Chondrocyte (in vitro differentiated cells): ENCODE results near the gene SFXN1. TPM values are rescaled to one million over a fixed set of nuclear protein-coding genes. Genes with fewer than 3 reads are reported as not detected.
"Not testable (repeated sequence)": the region's sequence is repeated elsewhere in the genome, so short reads cannot be mapped to it uniquely, and the experiment has no call there.

Experiments
- DNase-seq: peaks from one replicate; pipeline ENCODE4 v3.0.0; 2021; ENCODE audit warnings: mixed read lengths, low spot score
- H3K27ac Mint-ChIP-seq: one replicate; pipeline ENCODE4 v1.8.0; 2021; ENCODE audit warnings: mild to moderate bottlenecking, moderate library complexity, mixed read lengths; ENCODE audit not compliant: unreplicated experiment
- H3K27me3 Mint-ChIP-seq: 2 replicates; pipeline ENCODE4 v1.8.0; 2021; ENCODE audit warnings: low read depth, mixed read lengths
- H3K36me3 Mint-ChIP-seq: 2 replicates; pipeline ENCODE4 v1.8.0; 2021; ENCODE audit warnings: low read depth, mixed read lengths
- H3K4me1 Mint-ChIP-seq: 2 replicates; pipeline ENCODE4 v1.8.0; 2021; ENCODE audit warnings: low read depth, mild to moderate bottlenecking, mixed read lengths
- H3K4me3 Mint-ChIP-seq: one replicate; pipeline ENCODE4 v1.8.0; 2021; ENCODE audit warnings: mild to moderate bottlenecking, moderate library complexity, mixed read lengths; ENCODE audit not compliant: unreplicated experiment
- H3K9me3 Mint-ChIP-seq: 2 replicates; pipeline ENCODE4 v1.8.0; 2021; ENCODE audit warnings: low read depth, mixed read lengths
- CTCF ChIP-seq: fragments of 200-600 bp; sonication (generic); IDR thresholded peaks from 2 replicates; pipeline ENCODE4 v1.5.0; 2021; ENCODE audit warnings: antibody characterized with exemption, mild to moderate bottlenecking, moderate library complexity
- total RNA-seq: library from RNA; stranded (reverse); gene quantifications from 3 replicates; pipeline ENCODE4 v1.2.1, GENCODE V29; 2021

The SFXN1 gene
- total RNA-seq, 1 donor from 2014 or later = 58.9 TPM

- Mint-ChIP-seq H3K4me1 (peaks cover 11% of the 10 kb centered on the region), H3K4me3 (no peak overlapping the region), H3K36me3 (peaks cover 28% of the 10 kb centered on the region), H3K27me3 (no peaks in the 10 kb centered on the region), H3K27ac (no peak overlapping the region), H3K9me3 (no peaks in the 10 kb centered on the region)
- no peak for DNase-seq
- no peak for TF ChIP-seq CTCF
Observed at GRCh38 chr5:175493260-175493659, 14.9 kb downstream of the SFXN1 start.

GRCh38 chr5:175493726-175494125 lies 15.4 kb downstream of the SFXN1 start:
- H3K27me3 Mint-ChIP-seq = no peaks in the 10 kb centered on the region
- H3K4me3 Mint-ChIP-seq = no peak overlapping the region
- TF ChIP-seq CTCF = no peak
- DNase-seq = no peak
- H3K36me3 Mint-ChIP-seq = peaks cover 27% of the 10 kb centered on the region
- no peaks in the 10 kb centered on the region for H3K9me3 Mint-ChIP-seq
- H3K4me1 Mint-ChIP-seq = peaks cover 11% of the 10 kb centered on the region
- H3K27ac Mint-ChIP-seq = no peak overlapping the region

- no peaks in the 10 kb centered on the region for H3K27me3 Mint-ChIP-seq
- H3K9me3 Mint-ChIP-seq = no peaks in the 10 kb centered on the region
- H3K4me1 Mint-ChIP-seq = peaks cover 11% of the 10 kb centered on the region
- peaks cover 30% of the 10 kb centered on the region for H3K36me3 Mint-ChIP-seq
- TF ChIP-seq CTCF = no peak
- no peak for DNase-seq
- no peak overlapping the region for H3K27ac Mint-ChIP-seq
- no peak overlapping the region for H3K4me3 Mint-ChIP-seq
Observed at GRCh38 chr5:175494264-175495183, 16.2 kb downstream of the SFXN1 start.

GRCh38 chr5:175501759-175502158 lies 23.4 kb downstream of the SFXN1 start:
- no peaks in the 10 kb centered on the region for H3K4me1 Mint-ChIP-seq
- DNase-seq = no peak
- no peaks in the 10 kb centered on the region for H3K9me3 Mint-ChIP-seq
- no peaks in the 10 kb centered on the region for H3K27me3 Mint-ChIP-seq
- no peak for TF ChIP-seq CTCF
- no peak overlapping the region for H3K4me3 Mint-ChIP-seq
- peaks cover 21% of the 10 kb centered on the region for H3K36me3 Mint-ChIP-seq
- H3K27ac Mint-ChIP-seq = no peak overlapping the region

GRCh38 chr5:175507671-175508070 lies 29.3 kb downstream of the SFXN1 start:
- H3K4me3 Mint-ChIP-seq, H3K4me1 Mint-ChIP-seq, H3K9me3 Mint-ChIP-seq, H3K27ac Mint-ChIP-seq, H3K27me3 Mint-ChIP-seq, DNase-seq: not testable (repeated sequence)
- peaks cover 21% of the 10 kb centered on the region for H3K36me3 Mint-ChIP-seq

- TF ChIP-seq CTCF = no peak
- Mint-ChIP-seq H3K4me1 (no peaks in the 10 kb centered on the region), H3K27ac (no peak overlapping the region), H3K4me3 (no peak overlapping the region), H3K9me3 (no peaks in the 10 kb centered on the region), H3K27me3 (no peaks in the 10 kb centered on the region), H3K36me3 (peaks cover 28% of the 10 kb centered on the region)
- no peak for DNase-seq
Observed at GRCh38 chr5:175508896-175509295, 30.5 kb downstream of the SFXN1 start.
